ENCODE results near the gene PDXP.

DNA sequence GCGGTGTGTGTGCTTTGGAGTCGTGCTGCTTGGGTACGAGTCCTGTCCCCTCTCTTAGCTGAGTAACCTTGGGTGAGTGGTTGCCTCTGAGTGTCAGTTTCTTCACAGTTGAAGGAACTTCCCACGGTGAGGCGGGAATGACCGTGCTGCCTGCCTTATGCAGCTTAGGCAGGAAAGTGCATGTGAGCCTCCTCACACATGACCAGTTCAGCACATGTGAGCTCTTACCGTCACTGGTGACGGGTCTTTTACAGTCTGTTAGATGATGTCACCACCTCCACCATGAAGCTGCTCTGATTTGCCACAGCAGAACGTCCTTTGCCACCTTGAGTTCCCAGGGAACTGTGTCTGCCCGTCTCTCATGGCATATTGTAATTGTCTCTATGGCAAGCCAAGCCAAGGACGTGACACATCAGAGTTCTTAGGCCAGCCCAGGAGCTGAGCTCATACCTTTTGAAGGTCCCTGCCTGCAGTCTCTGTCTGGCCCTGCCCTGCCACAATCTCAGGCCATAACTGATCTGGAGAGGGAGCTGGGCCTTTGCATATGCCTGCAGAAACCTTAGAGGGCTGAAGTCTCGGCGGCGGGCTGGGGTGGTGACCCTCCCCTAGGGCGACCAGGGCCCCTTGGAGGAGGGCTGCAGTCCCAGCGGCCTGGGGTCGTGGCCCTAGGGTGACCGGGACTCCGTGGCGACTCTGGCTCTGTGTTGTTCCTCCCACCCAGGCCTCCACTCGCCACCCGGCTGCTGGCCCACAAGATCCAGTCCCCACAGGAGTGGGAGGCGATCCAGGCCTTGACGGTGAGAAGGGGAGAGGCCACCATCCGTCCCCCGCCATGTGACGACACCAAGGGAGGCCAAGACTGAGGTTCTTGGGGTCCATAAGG, 42.1 kb upstream of the PDXP start:
- no peak for TF ChIP-seq CTCF (IDR thresholded peaks at IDR 0.05 in 4 of 5, conservative IDR thresholded peaks at IDR 0.05 in 1 of 5)
- no peak for TF ChIP-seq POLR2A (IDR thresholded peaks at IDR 0.05)
